ENCODE measurements around the gene SUMO3.

The SUMO3 gene
- long read RNA-seq, transcript SUMO3-201 (4 exons, 1,807 nt) = major isoform, 217 of 224 reads
- long read RNA-seq, partial matches to known transcripts = 2 of 224 reads
- long read RNA-seq, other reads (novel, unspliced or antisense) = 4 of 224 reads

DNA sequence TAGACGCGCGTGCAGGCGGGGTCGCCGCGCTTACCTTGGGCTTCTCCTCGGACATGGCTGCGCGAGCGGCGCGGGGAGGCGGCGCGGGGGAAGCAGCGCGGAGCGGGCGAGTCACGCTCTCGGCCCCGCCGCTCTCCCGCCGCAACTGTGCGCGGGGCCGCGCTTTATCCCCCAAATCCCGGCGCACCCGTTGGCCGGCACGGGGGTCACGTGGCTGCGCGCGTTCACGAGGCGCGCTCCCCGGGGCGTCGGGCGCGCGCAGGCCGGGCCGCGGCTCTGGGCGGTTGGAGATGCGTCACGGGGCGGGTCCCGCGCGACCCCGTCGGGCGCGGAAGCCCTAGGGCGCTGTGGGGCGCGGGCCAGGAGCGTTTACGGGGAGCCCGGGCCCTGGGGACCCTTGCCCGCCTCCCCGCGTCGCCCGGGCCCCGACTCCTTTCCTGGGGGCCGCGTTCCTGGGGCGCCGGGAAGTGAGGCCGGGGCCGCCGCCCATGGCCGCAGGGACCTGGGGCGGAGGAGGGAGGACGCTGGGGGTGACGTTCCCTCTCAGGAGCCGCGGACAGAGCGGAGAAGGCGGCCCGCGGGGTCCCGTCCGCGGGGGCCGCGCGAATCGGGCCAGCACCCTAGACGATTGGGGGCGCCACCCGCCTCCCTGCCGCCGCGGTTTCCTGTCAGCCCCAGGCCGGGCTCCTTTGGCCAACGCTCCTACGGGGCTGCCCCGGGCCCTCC lies at the start of gene SUMO3:
SUMO3 (minus strand) TSS at position 149 of the 726 bp plus-strand sequence; CDS start at position 55, 94 bp downstream.
- Histone ChIP-seq H3K27me3 (ENCODE audit: insufficient read depth, poor library complexity, severe bottlenecking) (no peaks in the 10 kb centered on the region), H3K27ac (replicated peaks) (peak within 1 kb of the TSS; percentile 89), H3K4me3 (replicated peaks; ENCODE audit: insufficient read depth, low read length) (peak within 1 kb of the TSS; percentile 83)
- TF ChIP-seq SPI1 (IDR thresholded peaks at IDR 0.05; ENCODE audit: borderline replicate concordance, low read depth) (no peak), POLR2AphosphoS5 (IDR thresholded peaks at IDR 0.05; ENCODE audit: low read depth) (peak; percentile 60; the same call in 1 of the 2 replicates)
- peak; percentile 73 to 77 for DNase-seq (ENCODE audit: low read depth in 1 of 2, low spot score in 1 of 2)

- no peak overlapping the region for H3K4me3 ChIP-seq (replicated peaks; ENCODE audit: insufficient read depth, low read length)
These were observed 49.6 kb upstream of the SUMO3 start for GRCh38 chr21:44867464-44867863.

DNA sequence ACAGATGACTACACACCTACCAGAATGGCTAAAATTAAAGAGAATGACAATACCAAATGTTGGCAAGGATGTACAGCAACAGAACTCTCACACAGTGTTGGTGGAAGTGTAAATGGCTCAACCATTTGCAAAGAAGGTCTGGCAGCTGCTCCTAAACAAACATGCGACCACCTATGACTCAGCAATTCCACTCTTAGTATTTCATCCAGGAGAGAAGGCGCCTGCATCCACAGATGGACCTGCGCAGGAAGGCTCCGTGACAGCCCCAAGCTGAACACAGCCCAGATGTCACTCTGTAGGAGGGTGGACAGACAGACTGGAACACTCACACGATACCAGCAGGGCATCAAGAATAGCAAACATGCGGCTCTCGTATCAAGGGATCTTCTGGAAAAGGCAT lies 48.9 kb upstream of the SUMO3 start:
- DNase-seq (ENCODE audit: low read depth in 1 of 2, low spot score in 1 of 2) = no peak
- TF ChIP-seq SPI1 (IDR thresholded peaks at IDR 0.05; ENCODE audit: borderline replicate concordance, low read depth) = no peak
- TF ChIP-seq GABPA (IDR thresholded peaks at IDR 0.05; ENCODE audit: low read depth) = no peak
- TF ChIP-seq, protein P1, sequence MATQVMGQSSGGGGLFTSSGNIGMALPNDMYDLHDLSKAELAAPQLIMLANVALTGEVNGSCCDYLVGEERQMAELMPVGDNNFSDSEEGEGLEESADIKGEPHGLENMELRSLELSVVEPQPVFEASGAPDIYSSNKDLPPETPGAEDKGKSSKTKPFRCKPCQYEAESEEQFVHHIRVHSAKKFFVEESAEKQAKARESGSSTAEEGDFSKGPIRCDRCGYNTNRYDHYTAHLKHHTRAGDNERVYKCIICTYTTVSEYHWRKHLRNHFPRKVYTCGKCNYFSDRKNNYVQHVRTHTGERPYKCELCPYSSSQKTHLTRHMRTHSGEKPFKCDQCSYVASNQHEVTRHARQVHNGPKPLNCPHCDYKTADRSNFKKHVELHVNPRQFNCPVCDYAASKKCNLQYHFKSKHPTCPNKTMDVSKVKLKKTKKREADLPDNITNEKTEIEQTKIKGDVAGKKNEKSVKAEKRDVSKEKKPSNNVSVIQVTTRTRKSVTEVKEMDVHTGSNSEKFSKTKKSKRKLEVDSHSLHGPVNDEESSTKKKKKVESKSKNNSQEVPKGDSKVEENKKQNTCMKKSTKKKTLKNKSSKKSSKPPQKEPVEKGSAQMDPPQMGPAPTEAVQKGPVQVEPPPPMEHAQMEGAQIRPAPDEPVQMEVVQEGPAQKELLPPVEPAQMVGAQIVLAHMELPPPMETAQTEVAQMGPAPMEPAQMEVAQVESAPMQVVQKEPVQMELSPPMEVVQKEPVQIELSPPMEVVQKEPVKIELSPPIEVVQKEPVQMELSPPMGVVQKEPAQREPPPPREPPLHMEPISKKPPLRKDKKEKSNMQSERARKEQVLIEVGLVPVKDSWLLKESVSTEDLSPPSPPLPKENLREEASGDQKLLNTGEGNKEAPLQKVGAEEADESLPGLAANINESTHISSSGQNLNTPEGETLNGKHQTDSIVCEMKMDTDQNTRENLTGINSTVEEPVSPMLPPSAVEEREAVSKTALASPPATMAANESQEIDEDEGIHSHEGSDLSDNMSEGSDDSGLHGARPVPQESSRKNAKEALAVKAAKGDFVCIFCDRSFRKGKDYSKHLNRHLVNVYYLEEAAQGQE (IDR thresholded peaks at IDR 0.05; ENCODE audit: insufficient replicate concordance, low read depth) = no peak
- TF ChIP-seq, protein P2, sequence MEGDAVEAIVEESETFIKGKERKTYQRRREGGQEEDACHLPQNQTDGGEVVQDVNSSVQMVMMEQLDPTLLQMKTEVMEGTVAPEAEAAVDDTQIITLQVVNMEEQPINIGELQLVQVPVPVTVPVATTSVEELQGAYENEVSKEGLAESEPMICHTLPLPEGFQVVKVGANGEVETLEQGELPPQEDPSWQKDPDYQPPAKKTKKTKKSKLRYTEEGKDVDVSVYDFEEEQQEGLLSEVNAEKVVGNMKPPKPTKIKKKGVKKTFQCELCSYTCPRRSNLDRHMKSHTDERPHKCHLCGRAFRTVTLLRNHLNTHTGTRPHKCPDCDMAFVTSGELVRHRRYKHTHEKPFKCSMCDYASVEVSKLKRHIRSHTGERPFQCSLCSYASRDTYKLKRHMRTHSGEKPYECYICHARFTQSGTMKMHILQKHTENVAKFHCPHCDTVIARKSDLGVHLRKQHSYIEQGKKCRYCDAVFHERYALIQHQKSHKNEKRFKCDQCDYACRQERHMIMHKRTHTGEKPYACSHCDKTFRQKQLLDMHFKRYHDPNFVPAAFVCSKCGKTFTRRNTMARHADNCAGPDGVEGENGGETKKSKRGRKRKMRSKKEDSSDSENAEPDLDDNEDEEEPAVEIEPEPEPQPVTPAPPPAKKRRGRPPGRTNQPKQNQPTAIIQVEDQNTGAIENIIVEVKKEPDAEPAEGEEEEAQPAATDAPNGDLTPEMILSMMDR (IDR thresholded peaks at IDR 0.05; ENCODE audit: insufficient read depth, low read length) = no peak
- no peak for TF ChIP-seq POLR2AphosphoS5 (IDR thresholded peaks at IDR 0.05; ENCODE audit: low read depth)
- H3K4me3 ChIP-seq (replicated peaks; ENCODE audit: insufficient read depth, low read length) = no peak overlapping the region
- no peak overlapping the region for H3K27ac ChIP-seq (replicated peaks)
- no peaks in the 10 kb centered on the region for H3K27me3 ChIP-seq (ENCODE audit: insufficient read depth, poor library complexity, severe bottlenecking)

More at GRCh38 chr21:44867464-44867863, 49.6 kb upstream of the SUMO3 start:
- no peak for DNase-seq (ENCODE audit: low read depth in 1 of 2, low spot score in 1 of 2)
- no peak overlapping the region for H3K27ac ChIP-seq (replicated peaks)
- no peaks in the 10 kb centered on the region for H3K27me3 ChIP-seq (ENCODE audit: insufficient read depth, poor library complexity, severe bottlenecking)
- no peak for TF ChIP-seq SPI1 (IDR thresholded peaks at IDR 0.05; ENCODE audit: borderline replicate concordance, low read depth)
- TF ChIP-seq, protein P2 (IDR thresholded peaks at IDR 0.05; ENCODE audit: insufficient read depth, low read length) = no peak
- no peak for TF ChIP-seq GABPA (IDR thresholded peaks at IDR 0.05; ENCODE audit: low read depth)
- TF ChIP-seq, protein P1 (IDR thresholded peaks at IDR 0.05; ENCODE audit: insufficient replicate concordance, low read depth) = no peak
- no peak for TF ChIP-seq POLR2AphosphoS5 (IDR thresholded peaks at IDR 0.05; ENCODE audit: low read depth)

GRCh38 chr21:44865561-44866280 lies 47.9 kb upstream of the SUMO3 start:
- Histone ChIP-seq H3K27ac (replicated peaks) (peak overlapping the region; percentile 61), H3K4me3 (replicated peaks; ENCODE audit: insufficient read depth, low read length) (no peak overlapping the region), H3K27me3 (ENCODE audit: insufficient read depth, poor library complexity, severe bottlenecking) (no peaks in the 10 kb centered on the region)
- TF ChIP-seq POLR2AphosphoS5 (IDR thresholded peaks at IDR 0.05; ENCODE audit: low read depth) (peak; percentile 74; the same call in 1 of the 2 replicates), SPI1 (IDR thresholded peaks at IDR 0.05; ENCODE audit: borderline replicate concordance, low read depth) (peak; percentile 98)
- TF ChIP-seq, protein P2 (IDR thresholded peaks at IDR 0.05; ENCODE audit: insufficient read depth, low read length) = no peak
- peak; percentile 82 to 93 for DNase-seq (ENCODE audit: low read depth in 1 of 2, low spot score in 1 of 2)

Measured in HL-60 (cell line).